ENCODE results near the gene ABHD2. TPM values are rescaled to one million over a fixed set of nuclear protein-coding genes. Genes with fewer than 3 reads are reported as not detected.
A peak's percentile ranks its signal among the peaks of the same experiment; 100 is the strongest.

The ABHD2 gene
- polyA plus RNA-seq, 3 donors, result 30.8 to 67.1 (median 37.3) TPM

DNA sequence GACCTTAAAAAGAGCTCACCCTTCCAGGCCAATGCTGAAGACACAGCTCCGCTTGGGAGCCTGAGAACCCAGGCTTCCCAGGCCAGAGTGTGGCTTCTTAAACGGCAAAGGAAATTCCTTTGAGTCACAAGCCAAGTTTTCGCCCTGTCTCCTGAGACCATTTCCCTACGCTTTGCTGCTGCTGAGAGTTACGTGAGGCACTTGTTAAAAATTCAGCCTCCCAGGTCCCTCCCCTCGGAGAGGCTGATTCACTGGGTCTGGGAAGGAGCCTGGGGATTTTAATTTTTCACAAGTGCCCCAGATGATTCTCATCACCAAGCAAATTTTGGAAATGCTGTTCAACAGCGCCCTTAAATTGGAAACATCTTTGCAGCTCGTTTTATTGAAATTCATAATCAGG lies 107.6 kb downstream of the ABHD2 start:
- H2AFZ ChIP-seq (ENCODE audit: insufficient read depth, low read depth, low read length, poor library complexity, severe bottlenecking), result no peak overlapping the region
- H4K20me1 ChIP-seq (ENCODE audit: insufficient read depth, low read length), result no peaks in the 10 kb centered on the region
- Mint-ChIP-seq H3K9me3 (no peaks in the 10 kb centered on the region), H3K27me3 (ENCODE audit: low read depth in 3 of 3) (no peaks in the 10 kb centered on the region), H3K36me3 (peaks cover 89 to 99% of the 10 kb centered on the region in 2 donors), H3K4me1 (no peaks in the 10 kb centered on the region), H3K27ac (peak overlapping the region in 2 of 7 donors; percentile 36 to 70), H3K4me3 (no peak overlapping the region)
- H3K79me2 ChIP-seq (ENCODE audit: insufficient read depth, low read length), result no peaks in the 10 kb centered on the region
- peaks cover 91 to 100% of the 10 kb centered on the region in 2 donors for H3K36me3 ChIP-seq (replicated peaks in 1 of 2; ENCODE audit: control insufficient read depth in 1 of 2, insufficient read depth in 2 of 2, low read length in 2 of 2)
- no peaks in the 10 kb centered on the region for H3K4me1 ChIP-seq (ENCODE audit: control insufficient read depth in 1 of 2, insufficient read depth in 2 of 2, low read length in 2 of 2)
- no peak overlapping the region for H3K27ac ChIP-seq (ENCODE audit: low read depth in 1 of 2, low read length in 2 of 2)
- intact Hi-C loops (cut with micrococcal nuclease), result no loop called here
- no peak overlapping the region for H3K4me2 ChIP-seq (replicated peaks; ENCODE audit: extremely low read depth, low read length, poor library complexity, severe bottlenecking)
- H3K27me3 ChIP-seq (ENCODE audit: control insufficient read depth in 2 of 2, insufficient read depth in 2 of 2, low read length in 2 of 2), result no peaks in the 10 kb centered on the region
- TF ChIP-seq, protein P1, sequence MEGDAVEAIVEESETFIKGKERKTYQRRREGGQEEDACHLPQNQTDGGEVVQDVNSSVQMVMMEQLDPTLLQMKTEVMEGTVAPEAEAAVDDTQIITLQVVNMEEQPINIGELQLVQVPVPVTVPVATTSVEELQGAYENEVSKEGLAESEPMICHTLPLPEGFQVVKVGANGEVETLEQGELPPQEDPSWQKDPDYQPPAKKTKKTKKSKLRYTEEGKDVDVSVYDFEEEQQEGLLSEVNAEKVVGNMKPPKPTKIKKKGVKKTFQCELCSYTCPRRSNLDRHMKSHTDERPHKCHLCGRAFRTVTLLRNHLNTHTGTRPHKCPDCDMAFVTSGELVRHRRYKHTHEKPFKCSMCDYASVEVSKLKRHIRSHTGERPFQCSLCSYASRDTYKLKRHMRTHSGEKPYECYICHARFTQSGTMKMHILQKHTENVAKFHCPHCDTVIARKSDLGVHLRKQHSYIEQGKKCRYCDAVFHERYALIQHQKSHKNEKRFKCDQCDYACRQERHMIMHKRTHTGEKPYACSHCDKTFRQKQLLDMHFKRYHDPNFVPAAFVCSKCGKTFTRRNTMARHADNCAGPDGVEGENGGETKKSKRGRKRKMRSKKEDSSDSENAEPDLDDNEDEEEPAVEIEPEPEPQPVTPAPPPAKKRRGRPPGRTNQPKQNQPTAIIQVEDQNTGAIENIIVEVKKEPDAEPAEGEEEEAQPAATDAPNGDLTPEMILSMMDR (IDR thresholded peaks at IDR 0.05), result no peak
- H3K9ac ChIP-seq (ENCODE audit: insufficient read depth, low read length, poor library complexity, severe bottlenecking), result no peak overlapping the region
- no peak for DNase-seq
- no peak overlapping the region for H3K4me3 ChIP-seq (replicated peaks in 1 of 3; ENCODE audit: low read depth in 2 of 3, low read length in 3 of 3)
- WGBS (ENCODE audit: insufficient coverage), result 98% methylated on average over 6 of the region's 8 CpGs
- H3K9me3 ChIP-seq (replicated peaks in 1 of 2; ENCODE audit: control insufficient read depth in 1 of 2, insufficient read depth in 1 of 2, low read length in 2 of 2), result no peaks in the 10 kb centered on the region

DNA sequence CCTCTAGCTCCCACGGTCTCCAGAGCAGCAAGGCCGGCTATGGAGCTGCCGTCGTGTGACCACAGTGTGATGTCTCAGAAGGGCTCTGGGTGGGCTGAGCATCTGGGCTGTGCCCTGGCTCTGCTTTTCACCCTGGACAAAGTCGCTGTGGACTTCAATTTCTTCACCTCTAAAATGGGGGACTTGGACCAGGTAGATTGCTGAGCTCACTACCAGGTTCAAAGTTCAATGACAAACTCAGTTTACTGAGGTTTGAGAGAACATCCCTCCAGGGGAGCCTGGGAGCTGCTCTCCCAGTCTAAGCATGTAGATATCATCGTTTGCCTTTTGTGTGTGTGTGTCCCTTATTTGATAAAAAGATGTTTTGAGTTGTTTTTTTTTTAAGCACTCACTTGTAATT lies 108.0 kb downstream of the ABHD2 start:
- H3K36me3 Mint-ChIP-seq, result peaks cover 89 to 99% of the 10 kb centered on the region in 2 donors
- no peaks in the 10 kb centered on the region for H3K9me3 ChIP-seq (replicated peaks in 1 of 2; ENCODE audit: control insufficient read depth in 1 of 2, insufficient read depth in 1 of 2, low read length in 2 of 2)
- TF ChIP-seq, protein P1 (IDR thresholded peaks at IDR 0.05), result no peak
- H3K4me1 Mint-ChIP-seq, result no peaks in the 10 kb centered on the region
- H3K79me2 ChIP-seq (ENCODE audit: insufficient read depth, low read length), result no peaks in the 10 kb centered on the region
- H3K27me3 Mint-ChIP-seq (ENCODE audit: low read depth in 3 of 3), result no peaks in the 10 kb centered on the region
- no peak overlapping the region for H3K4me3 Mint-ChIP-seq
- H3K9ac ChIP-seq (ENCODE audit: insufficient read depth, low read length, poor library complexity, severe bottlenecking), result no peak overlapping the region
- no peak overlapping the region for H3K4me2 ChIP-seq (replicated peaks; ENCODE audit: extremely low read depth, low read length, poor library complexity, severe bottlenecking)
- H4K20me1 ChIP-seq (ENCODE audit: insufficient read depth, low read length), result no peaks in the 10 kb centered on the region
- WGBS (ENCODE audit: insufficient coverage), result 100% methylated on average over 2 of the region's 6 CpGs
- intact Hi-C loops (cut with micrococcal nuclease), result no loop called here
- DNase-seq, result no peak
- H3K9me3 Mint-ChIP-seq, result no peaks in the 10 kb centered on the region
- H3K36me3 ChIP-seq (replicated peaks in 1 of 2; ENCODE audit: control insufficient read depth in 1 of 2, insufficient read depth in 2 of 2, low read length in 2 of 2), result peaks cover 88 to 100% of the 10 kb centered on the region in 2 donors
- no peak overlapping the region for H2AFZ ChIP-seq (ENCODE audit: insufficient read depth, low read depth, low read length, poor library complexity, severe bottlenecking)
- H3K27ac ChIP-seq (ENCODE audit: low read depth in 1 of 2, low read length in 2 of 2), result no peak overlapping the region
- H3K27ac Mint-ChIP-seq, result no peak overlapping the region
- H3K27me3 ChIP-seq (ENCODE audit: control insufficient read depth in 2 of 2, insufficient read depth in 2 of 2, low read length in 2 of 2), result no peaks in the 10 kb centered on the region
- H3K4me3 ChIP-seq (replicated peaks in 1 of 3; ENCODE audit: low read depth in 2 of 3, low read length in 3 of 3), result no peak overlapping the region
- no peaks in the 10 kb centered on the region for H3K4me1 ChIP-seq (ENCODE audit: control insufficient read depth in 1 of 2, insufficient read depth in 2 of 2, low read length in 2 of 2)
